NCI-H774 (cell line): ENCODE data around the gene FER.
"Not testable (repeated sequence)": the region's sequence is repeated elsewhere in the genome, so short reads cannot be mapped to it uniquely, and the experiment has no call there.

Experiments
- DNase-seq: peaks from one replicate; lab custom pipeline; 2025; lab: John Stamatoyannopoulos, UW

FER gene

GRCh38 chr5:108881133-108881532 is 133.4 kb downstream of the FER start:
- no peak for DNase-seq

GRCh38 chr5:108884736-108885135 is 137.0 kb downstream of the FER start:
- DNase-seq: no peak

GRCh38 chr5:108898257-108898656 is 150.6 kb downstream of the FER start:
- DNase-seq: no peak

- DNase-seq: no peak
These were observed 151.0 kb downstream of the FER start for GRCh38 chr5:108898707-108899106.

- DNase-seq: not testable (repeated sequence)
These were observed 151.5 kb downstream of the FER start for GRCh38 chr5:108899244-108899643.

GRCh38 chr5:108900668-108901067 is 153.0 kb downstream of the FER start:
- DNase-seq: peak; percentile 19

- no peak for DNase-seq
These were observed 158.1 kb downstream of the FER start for GRCh38 chr5:108905805-108906204.

- DNase-seq: no peak
These were observed 162.9 kb downstream of the FER start for GRCh38 chr5:108910627-108911026.

- DNase-seq: no peak
These were observed 163.4 kb downstream of the FER start for GRCh38 chr5:108911055-108911454.

- no peak for DNase-seq
These were observed 169.9 kb downstream of the FER start for GRCh38 chr5:108917596-108917995.

- no peak for DNase-seq
These were observed 172.1 kb downstream of the FER start for GRCh38 chr5:108919591-108920326.

- DNase-seq: no peak
These were observed 176.8 kb downstream of the FER start for GRCh38 chr5:108924457-108924961.

GRCh38 chr5:108925073-108925472 is 177.4 kb downstream of the FER start:
- no peak for DNase-seq

GRCh38 chr5:108930107-108930506 is 182.4 kb downstream of the FER start:
- no peak for DNase-seq

- DNase-seq: no peak
These were observed 187.9 kb downstream of the FER start for GRCh38 chr5:108935611-108936010.

GRCh38 chr5:108937221-108937620 is 189.5 kb downstream of the FER start:
- DNase-seq: no peak

GRCh38 chr5:108940506-108940905 is 192.8 kb downstream of the FER start:
- no peak for DNase-seq

GRCh38 chr5:108941746-108942145 is 194.0 kb downstream of the FER start:
- no peak for DNase-seq

GRCh38 chr5:108942701-108943100 is 195.0 kb downstream of the FER start:
- no peak for DNase-seq

- no peak for DNase-seq
These were observed 197.4 kb downstream of the FER start for GRCh38 chr5:108945094-108945493.

- no peak for DNase-seq
These were observed 198.3 kb downstream of the FER start for GRCh38 chr5:108946008-108946407.

- no peak for DNase-seq
These were observed 199.5 kb downstream of the FER start for GRCh38 chr5:108947164-108947563.

GRCh38 chr5:108950276-108950675 is 202.6 kb downstream of the FER start:
- DNase-seq: no peak

- DNase-seq: no peak
These were observed 206.2 kb downstream of the FER start for GRCh38 chr5:108953940-108954339.
